Sigmoid colon (tissue), 4 donors: ENCODE data around the gene HSPA1L.

ENCODE experiments used
- CTCF ChIP-seq, 4 experiments: fragments of 450-650 bp in 3 of 4; fragments of 200-600 bp in 1 of 4; IDR thresholded peaks; one replicate each; pipeline ENCODE4 v1.5.1; 2016 to 2019; ENCODE audit warnings: antibody characterized with exemption in 4 of 4, mild to moderate bottlenecking in 3 of 4, moderate library complexity in 2 of 4
- POLR2A ChIP-seq, 2 donors: fragments of 450-650 bp; IDR thresholded peaks; one replicate each; pipeline ENCODE4 v1.6.1; 2016; ENCODE audit warnings: antibody characterized with exemption in 2 of 2, mild to moderate bottlenecking in 2 of 2, moderate library complexity in 2 of 2
- POLR2AphosphoS5 ChIP-seq, 4 donors: sonication (generic); formaldehyde crosslinking; IDR thresholded peaks; one replicate each; pipeline ENCODE4 v1.6.1; 2017; ENCODE audit warnings: antibody characterized with exemption in 4 of 4

GRCh38 chr6:31829633-31830283 lies 14.7 kb upstream of the HSPA1L start:
- TF ChIP-seq POLR2AphosphoS5 (IDR thresholded peaks at IDR 0.05) (peak in 2 of 4 donors; percentile 25 to 59), CTCF (IDR thresholded peaks at IDR 0.05) (peak in 2 of 4 experiments; percentile 25 to 36), POLR2A (IDR thresholded peaks at IDR 0.05) (no peak)
